IPS-18c (cell line): ENCODE measurements around the gene ARSG.
"Not testable (repeated sequence)": the region's sequence is repeated elsewhere in the genome, so short reads cannot be mapped to it uniquely, and the experiment has no call there.

Source experiments
- H3K4me3 ChIP-seq: 2 replicates; pipeline ENCODE4 v1.7.0; 2013; ENCODE audit warnings: low read depth, mild to moderate bottlenecking, low read length, moderate library complexity; ENCODE audit not compliant: insufficient read depth
- H3K9me3 ChIP-seq: one replicate; pipeline ENCODE4 v1.6.1; 2013; ENCODE audit warnings: mild to moderate bottlenecking, low read length, moderate library complexity; ENCODE audit not compliant: control insufficient read depth, insufficient read depth

The ARSG gene

DNA sequence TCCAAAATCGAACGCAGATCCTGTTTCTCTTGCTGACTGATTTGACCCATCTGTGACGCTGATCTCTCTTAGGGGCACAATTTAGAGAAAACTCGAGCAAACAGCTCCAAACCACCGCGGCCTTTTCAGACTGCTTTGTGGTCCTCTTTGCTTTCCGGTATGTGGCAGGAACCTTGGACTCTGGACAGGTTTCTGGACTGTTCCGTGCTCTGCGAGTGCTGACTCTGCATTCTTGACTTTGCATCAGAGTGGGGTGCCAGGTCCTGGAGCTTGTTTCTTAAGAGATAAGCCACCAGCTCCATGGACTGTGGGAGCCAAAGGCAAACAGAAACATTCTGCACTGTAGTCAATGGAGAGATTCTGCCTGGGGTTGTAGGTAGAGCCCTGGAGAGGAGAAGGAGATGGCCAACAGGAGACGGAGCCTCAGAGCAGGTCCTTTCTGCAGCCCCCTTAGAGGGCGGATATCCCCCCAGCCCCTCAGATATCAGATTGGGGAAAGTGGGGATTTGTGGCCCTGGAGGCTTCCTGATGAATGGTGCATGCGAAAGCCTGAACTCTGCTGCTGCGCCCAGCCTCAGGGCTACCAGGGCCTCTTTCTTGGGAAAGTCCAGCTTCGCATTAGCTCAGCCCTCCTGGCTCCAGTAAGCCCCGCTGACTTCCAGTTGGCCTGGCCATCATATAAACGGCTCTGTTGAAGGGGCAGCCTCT lies 100.4 kb downstream of the ARSG start:
- H3K9me3 ChIP-seq: no peaks in the 10 kb centered on the region
- no peak overlapping the region for H3K4me3 ChIP-seq

DNA sequence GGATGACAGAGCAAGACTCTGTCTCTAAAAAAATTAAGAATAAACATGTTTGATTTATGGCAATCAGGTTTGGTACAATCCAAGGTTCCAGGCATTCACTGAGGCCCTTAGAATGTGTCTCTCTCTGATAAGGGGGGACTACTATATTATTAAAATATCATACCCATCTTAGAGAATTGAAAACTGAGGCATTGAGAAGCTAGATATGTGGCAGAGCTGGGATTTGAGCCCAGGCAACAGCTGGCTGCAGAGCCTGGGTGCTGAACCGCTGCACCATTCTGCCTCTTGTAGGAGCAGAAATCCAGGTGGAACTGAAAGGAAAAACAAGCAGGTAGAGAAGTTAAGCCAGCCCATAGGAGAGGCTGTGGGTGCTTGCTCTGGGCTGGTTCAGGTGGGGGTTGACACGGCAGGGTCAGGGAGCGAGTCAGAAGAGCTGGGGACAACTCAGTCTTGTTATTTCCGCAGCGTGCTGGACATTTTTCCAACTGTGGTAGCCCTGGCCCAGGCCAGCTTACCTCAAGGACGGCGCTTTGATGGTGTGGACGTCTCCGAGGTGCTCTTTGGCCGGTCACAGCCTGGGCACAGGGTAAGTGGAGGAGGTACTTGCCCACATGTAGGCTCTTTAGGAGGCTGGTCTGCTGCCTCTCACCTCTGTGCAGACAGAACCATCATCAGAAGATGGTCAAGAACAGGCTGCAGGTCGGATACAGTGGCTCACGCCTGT lies 103.5 kb downstream of the ARSG start:
- Histone ChIP-seq H3K9me3 (no peaks in the 10 kb centered on the region), H3K4me3 (no peak overlapping the region)

DNA sequence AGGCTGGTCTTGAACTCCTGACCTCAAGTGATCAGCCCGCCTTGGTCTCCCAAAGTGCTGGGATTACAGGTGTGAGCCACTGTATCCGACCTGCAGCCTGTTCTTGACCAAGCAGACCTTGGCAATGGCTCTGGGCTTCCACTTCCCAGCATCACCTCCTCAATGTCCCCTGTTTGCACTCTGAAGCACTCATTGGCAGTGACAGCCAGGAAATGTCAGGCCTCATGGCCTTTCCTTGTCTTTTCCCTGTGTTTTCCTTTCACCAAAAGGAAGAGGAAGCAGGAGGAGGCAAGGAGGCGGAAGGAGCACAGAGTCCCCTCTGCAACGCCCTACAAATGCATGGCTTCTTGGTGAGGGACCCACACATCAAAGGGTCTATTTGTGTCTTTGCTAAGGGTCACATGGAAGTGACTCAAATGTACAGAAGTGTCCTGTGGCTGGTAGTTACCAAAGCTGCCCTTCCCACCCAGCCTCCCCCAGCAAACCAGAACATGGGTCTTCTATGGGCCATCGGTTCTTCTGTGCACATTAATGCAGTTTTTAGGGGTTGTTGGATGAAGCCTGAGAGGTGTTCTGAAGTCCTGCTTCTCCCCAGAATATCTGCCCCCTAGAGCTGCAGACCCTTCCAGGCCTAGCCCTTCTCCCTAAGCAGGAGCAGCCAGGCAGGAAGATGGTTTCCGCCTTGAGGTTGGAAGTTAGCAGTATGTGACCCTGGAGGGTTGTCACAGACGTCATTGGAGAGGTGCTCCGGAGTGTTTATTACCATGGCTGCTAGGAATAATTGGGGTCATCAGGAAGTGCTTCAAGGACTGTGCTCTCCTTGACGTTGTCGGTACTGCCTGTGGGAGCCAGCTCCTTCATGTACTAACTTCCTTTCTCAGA lies 105.2 kb downstream of the ARSG start:
- no peaks in the 10 kb centered on the region for H3K9me3 ChIP-seq
- H3K4me3 ChIP-seq: no peak overlapping the region

DNA sequence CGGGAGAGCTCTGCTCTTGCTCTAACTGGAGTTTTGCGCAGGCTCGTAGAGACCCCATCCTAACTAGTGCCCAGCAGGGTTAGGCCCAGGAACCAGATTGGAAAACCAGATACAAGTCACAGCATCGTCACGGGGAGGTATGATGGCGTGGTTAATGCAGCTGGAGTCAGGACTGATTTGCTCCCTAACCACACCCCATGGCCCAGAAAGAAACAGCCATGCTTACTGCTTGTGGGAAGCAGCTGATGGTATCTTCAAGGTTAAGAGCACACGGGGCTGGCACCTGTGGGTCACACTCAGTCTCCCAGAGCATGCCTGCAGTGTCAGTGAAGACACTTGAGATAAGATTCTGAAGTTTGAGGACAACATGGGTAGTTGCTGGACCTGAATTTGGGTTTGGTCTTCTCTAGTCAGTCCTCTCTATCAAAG lies 105.8 kb downstream of the ARSG start:
- no peaks in the 10 kb centered on the region for H3K9me3 ChIP-seq
- no peak overlapping the region for H3K4me3 ChIP-seq

DNA sequence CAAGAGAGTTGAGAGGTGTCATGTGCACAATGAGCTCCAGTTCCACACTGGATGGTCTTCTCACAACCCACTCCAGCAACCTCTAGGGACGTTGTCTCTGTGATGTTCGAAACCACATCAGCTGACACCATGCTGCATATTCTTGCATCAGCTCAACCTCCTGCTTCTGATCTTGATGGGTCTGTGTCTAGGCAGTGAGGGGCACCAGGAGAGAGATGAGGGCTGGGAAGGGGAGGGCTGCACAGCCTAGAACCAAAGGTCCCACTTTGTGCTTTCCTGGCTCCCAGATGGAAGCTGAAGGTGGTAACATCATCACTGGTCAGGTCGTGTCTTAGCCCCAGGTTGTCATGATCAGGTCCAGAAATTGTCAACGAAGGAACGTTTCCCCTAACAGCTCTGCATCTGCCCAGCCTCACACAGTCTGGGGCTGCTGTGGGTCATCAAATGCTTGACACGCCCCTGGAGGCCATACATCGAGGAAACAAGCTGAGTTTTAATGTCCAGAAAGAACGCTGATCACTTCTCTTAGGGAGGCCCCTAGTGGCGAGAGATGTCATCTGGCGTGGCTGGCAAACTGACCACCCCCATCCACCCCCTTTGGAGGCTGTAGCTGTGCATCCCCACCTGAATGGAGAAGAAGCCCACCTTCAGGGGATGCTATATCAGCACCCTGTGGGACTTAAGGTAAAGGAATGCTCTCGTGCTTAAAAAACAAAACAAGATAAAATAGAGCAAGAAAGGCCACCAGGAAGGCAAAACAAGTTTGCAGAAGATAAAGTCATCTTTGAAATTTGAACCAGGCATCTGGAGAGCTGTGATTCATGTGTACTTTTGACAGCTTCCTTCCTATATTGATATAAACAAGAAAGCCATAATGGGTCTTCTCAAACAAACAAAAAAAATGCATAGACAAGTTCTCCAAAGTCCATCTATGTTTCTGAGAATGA lies 107.7 kb downstream of the ARSG start:
- Histone ChIP-seq H3K9me3 (no peaks in the 10 kb centered on the region), H3K4me3 (no peak overlapping the region)

DNA sequence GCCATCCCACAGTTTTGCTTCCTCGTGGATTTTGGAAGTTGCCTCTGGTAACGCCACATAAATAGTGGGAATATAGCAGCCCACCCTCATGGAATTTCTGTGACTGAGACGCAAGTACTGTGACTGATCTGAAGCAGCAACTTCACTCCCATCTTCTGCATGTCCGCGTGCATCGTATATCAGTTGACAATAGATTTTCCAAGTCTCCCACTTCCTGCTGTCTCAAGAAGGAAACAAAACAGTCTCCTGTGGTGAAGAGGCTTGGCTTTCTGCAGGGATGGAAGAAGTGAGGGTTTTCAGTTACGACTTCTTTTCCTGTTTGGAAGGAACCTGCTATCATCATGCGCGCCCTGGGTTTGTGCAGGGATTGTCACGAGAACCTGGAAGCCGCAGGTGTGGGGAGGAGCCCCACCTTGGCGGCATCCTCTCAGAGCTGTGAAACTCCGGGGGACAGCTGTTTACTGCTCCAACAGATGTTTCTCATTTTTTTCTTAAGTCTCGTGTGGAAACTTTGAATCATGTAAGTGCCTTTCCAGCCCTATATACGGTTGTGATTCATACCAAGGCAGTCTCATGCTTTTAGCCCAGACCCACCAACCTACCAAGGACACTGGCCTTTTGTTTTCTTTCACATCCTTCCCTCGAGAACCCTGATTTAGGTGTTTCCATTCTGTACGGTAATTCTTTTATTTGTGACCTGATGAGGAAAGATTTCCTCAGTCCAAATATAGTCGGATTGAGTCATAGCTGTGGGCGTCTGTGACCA lies 108.5 kb downstream of the ARSG start:
- Histone ChIP-seq H3K9me3 (no peaks in the 10 kb centered on the region), H3K4me3 (no peak overlapping the region)

DNA sequence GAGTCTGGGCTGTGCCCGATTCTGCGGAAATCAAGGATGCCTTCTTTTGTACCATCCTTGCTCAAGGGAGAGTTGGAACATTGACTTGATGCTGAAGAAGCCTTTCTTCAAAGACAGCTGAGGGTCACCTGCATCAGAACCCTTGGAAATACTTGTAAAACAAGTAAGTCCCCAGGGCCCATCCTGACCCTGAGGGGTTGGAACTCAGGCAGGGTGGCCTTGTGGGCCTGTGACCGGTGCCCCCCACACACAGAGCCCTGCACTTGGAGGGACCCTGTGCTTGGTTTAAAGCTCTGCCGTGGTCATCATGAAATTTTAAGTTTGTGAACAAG lies 109.1 kb downstream of the ARSG start:
- H3K9me3 ChIP-seq: no peaks in the 10 kb centered on the region
- no peak overlapping the region for H3K4me3 ChIP-seq

DNA sequence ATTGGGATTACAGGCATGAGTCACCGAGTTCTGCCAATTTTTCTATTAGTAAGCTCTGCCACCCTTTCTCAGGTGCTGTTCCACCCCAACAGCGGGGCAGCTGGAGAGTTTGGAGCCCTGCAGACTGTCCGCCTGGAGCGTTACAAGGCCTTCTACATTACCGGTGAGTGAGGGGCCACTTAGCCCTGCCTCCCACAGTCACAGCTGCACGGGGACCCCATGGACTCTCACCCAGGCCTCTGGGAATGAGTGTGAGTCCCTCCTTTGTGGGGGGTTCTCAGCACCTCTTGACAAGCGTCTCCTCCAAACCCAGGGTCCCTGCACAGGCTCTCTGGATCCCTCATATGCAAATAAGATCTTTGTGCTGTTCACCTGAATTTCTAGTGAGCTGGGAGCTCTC lies 110.0 kb downstream of the ARSG start:
- Histone ChIP-seq H3K9me3 (no peaks in the 10 kb centered on the region), H3K4me3 (no peak overlapping the region)

DNA sequence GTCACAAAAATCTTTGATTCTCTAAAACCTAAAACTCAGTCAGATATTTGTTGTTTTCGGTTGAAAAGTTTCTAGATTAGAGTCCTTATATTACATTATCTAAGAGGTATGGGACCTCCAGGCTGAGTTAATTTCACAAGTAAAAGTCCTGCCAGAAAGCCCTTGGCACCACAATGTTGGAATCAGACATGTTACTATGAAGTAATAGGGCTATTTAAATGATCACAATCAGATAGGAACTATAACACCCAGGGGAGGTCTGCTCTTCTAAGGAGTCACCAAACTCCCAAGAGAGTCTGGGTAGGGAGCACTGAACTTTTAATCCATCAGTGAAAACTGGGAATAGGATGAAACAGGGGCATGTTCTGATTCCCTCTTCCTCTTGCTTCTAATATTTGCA lies 111.8 kb downstream of the ARSG start:
- H3K9me3 ChIP-seq: no peaks in the 10 kb centered on the region

DNA sequence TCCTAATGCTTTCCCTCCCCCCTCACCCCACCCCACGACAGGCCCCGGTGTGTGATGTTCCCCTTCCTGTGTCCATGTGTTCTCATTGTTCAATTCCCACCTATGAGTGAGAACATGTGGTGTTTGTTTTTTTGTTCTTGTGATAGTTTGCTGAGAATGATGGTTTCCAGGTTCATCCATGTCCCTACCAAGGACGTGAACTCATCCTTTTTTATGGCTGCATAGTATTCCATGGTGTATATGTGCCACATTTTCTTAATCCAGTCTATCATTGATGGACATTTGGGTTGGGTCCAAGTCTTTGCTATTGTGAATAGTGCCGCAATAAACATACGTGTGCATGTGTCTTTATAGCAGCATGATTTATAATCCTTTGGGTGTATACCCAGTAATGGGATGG lies 112.5 kb downstream of the ARSG start:
- not testable (repeated sequence) for H3K9me3 ChIP-seq, H3K4me3 ChIP-seq

More for the DNA sequence above, 111.8 kb downstream of the ARSG start:
- H3K4me3 ChIP-seq: no peak overlapping the region

DNA sequence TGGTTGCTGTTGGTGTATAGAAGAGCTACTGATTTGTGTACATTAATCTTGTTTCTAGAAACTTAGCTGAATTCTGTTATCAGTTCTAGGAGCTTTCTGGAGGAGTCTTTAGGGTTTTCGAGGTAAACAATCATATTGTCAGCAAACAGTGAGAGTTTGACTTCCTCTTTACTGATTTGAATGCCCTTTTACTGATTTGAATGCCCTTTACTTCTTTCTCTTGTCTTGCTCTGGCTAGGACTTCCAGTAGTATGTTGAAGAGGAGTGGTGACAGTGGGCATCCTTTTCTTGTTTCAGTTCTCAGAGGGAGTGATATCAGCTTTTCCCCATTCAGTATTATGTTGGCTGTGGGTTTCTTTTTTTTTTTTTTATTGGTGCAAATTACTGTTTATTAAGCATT lies 116.4 kb downstream of the ARSG start:
- not testable (repeated sequence) for H3K9me3 ChIP-seq, H3K4me3 ChIP-seq

DNA sequence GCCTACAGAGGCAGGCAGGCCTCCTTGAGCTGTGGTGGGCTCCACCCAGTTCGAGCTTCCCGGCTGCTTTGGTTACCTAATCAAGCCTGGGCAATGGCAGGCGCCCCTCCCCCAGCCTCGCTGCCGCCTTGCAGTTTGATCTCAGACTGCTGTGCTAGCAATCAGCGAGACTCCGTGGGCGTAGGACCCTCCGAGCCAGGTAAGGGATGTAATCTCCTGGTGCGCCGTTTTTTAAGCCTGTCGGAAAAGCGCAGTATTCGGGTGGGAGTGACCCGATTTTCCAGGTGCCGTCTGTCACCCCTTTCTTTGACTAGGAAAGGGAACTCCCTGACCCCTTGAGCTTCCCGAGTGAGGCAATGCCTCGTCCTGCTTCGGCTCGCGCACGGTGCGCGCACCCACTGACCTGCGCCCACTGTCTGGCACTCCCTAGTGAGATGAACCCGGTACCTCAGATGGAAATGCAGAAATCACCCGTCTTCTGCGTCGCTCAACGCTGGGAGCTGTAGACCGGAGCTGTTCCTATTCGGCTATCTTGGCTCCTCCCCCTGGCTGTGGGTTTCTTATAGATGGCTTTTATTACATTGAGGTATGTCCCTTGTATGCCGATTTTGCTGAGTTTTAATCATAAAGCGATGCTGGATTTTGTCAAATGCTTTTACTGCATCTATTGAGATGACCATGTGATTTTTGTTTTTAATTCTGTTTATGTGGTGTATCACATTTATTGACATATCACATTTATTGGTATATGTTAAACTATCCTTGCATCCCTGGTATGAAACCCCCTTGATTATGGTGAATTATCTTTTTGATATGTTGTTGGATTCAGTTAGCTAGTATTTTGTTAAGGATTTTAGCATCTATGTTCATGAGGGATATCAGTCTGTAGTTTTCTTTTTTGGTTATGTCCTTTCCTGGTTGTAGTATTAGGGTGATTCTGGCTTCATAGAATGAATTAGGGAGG lies 122.6 kb downstream of the ARSG start:
- peak overlapping the region; percentile 36; the same call in 1 of the 2 replicates for H3K4me3 ChIP-seq
- H3K9me3 ChIP-seq: not testable (repeated sequence)

DNA sequence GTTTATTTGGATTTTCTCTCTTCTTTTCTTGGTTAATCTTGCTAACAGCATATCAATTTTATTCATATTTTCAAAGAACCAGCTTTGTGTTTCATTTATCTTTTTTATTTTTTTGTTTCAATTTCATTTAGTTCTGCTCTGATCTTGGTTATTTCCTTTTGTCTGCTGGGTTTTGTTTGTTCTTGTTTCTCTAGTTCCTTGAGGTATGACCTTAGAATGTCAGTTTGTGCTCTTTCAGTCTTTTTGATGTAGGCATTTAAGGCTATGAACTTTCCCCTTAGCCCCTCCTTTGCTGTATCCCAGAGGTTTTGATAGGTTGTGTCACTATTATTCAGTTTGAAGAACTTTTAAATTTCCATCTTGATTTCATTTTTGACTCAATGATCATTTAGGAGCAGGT lies 123.6 kb downstream of the ARSG start:
- H3K9me3 ChIP-seq, H3K4me3 ChIP-seq: not testable (repeated sequence)

DNA sequence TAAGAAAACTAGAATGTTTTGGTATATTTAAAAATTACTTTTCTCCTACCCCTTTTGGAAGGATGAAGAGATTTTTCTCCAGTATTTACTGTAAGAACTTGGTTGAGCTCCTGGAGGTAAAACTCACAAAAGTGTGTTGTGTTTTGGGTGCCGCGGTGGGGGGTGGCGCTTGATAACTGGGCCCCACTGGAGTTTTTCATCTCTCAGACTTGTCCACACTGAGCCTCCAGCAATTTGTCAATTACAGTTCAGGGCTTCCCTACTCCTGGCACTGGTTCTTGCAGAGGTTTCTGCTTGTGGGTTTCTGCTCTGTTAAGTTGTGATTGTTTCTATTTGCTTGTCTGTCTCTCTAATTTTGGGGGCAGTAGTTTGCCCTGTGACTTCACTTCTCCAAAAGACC lies 126.0 kb downstream of the ARSG start:
- Histone ChIP-seq H3K4me3 (no peak overlapping the region), H3K9me3 (no peaks in the 10 kb centered on the region)

DNA sequence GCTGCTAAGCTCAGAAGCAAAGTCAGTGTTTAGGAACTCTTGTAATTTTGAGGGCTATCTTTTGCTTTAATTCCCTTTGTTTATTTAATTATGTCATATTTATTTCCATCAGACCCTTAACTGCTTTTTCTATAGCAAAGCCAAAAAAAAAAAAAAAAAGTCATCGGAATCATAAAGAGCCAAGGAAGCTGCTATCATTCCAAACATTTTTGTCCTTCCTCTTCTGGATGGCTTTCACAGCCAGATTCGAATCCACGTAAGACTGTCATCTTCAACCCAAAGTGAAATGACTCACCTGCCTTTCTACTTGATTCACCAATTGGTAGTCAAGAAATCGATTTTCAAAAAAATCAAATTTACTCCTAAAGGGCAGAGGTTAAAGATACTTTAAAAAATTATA lies 127.6 kb downstream of the ARSG start:
- Histone ChIP-seq H3K9me3 (no peaks in the 10 kb centered on the region), H3K4me3 (no peak overlapping the region)
